HG03442 (cell line): ENCODE results near the gene C3orf20.

Experiments
- ATAC-seq: cut with Tn5 transposase; IDR thresholded peaks from one replicate; pipeline ENCODE4 v1.9.1; 2021; ENCODE audit warnings: mild to moderate bottlenecking, moderate library complexity; ENCODE audit not compliant: unreplicated experiment

Gene C3orf20

DNA sequence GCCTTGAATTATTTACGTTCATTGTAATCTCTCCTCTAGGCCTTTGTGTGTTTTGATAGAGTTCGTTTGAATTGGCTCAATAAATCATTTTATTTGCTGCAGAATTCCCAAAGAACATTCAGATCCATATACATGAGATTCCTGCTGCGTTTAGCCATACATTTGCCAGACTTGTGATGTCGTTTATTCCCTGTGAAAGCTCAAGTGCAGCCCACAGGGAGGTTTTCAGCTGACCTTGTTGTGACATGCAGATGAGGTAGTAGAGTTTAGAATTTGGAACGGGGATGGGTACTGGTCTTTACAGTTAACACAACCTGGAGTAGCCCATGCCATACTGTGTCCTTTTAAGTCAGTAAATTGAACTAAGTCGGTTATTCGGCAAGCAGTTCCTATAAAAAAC lies at the start of gene C3orf20:
TSS of gene C3orf20 (plus strand) at position 301 of the 400 bp plus-strand sequence. CDS start 7,573 bp downstream, outside the sequence.
- ATAC-seq = no peak

- ATAC-seq = no peak
These were observed 49.5 kb upstream of the C3orf20 start for GRCh38 chr3:14625443-14625842.

DNA sequence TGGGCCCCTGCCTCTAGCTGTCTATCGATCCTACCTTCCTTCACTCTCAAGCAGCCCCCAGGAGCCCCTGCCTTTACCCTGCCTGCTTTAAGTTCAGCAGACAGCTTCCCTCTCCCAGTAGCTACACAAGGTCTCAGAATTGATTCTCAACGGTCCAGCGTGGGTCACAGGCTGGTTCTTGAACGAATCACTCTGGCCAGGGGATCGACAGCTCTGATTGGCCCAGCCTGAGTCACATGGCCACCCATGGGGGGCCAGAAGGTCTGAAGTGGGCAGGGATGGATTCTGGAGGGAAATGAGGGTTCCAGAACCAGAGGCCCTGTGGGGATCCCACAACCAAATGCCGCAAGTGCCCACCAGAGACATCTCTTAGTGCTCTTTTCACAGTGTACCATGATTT lies 47.1 kb upstream of the C3orf20 start:
- ATAC-seq = no peak

DNA sequence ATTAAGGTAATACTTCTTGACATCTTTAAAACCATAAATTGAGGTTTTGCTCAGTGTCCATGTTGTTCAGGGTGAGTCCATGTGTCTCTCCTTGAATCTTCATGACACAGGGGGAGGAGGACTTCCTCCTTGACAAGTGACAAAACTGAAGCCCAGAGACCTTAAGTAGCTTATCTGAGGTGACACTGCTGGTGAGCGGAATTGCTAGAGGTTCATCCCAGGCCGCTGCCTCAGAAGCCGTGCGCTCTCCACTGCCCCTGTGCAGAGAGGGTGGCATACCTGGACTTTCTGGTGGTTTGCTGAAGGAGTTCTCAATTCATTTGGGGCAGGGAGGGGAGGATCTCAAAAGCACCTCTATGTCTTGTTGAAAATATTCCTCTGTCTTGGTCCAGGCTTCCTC lies 46.5 kb upstream of the C3orf20 start:
- ATAC-seq = no peak

DNA sequence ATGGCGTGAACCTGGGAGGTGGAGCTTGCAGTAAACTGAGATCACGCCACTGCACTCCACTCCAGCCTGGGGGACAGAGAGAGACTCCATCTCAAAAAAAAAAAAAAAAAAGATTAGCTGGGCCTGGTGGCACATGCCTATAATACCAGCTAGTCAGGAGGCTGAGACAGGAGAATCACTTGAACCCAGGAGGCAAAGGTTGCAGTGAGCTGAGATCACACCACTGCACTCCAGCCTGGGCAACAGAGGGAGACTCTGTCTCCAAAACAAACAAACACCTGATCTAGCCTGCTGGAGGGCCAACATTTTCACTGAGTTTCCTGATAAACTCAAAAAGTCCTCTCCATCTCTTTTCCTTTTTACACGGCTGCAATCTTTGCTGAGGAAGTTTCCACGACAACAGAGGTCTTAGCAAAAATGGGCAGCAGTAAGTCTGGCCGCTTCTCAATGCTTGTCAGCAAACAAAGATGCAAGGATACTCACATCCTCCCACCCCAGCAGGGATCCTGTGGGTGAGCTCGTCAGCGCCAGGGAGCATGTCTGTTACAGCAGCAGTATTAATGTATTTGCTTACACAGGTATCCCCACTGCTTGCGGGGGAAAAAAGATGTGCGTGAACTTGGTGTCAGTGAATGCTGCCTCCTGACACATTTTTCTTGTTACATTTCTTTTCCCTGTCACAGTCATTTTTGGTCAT lies 44.4 kb upstream of the C3orf20 start:
- no peak for ATAC-seq

GRCh38 chr3:14631101-14631497 lies 43.8 kb upstream of the C3orf20 start:
- no peak for ATAC-seq

- no peak for ATAC-seq
These were observed 43.1 kb upstream of the C3orf20 start for GRCh38 chr3:14631687-14632441.

- ATAC-seq = no peak
These were observed 42.5 kb upstream of the C3orf20 start for GRCh38 chr3:14632442-14632930.

DNA sequence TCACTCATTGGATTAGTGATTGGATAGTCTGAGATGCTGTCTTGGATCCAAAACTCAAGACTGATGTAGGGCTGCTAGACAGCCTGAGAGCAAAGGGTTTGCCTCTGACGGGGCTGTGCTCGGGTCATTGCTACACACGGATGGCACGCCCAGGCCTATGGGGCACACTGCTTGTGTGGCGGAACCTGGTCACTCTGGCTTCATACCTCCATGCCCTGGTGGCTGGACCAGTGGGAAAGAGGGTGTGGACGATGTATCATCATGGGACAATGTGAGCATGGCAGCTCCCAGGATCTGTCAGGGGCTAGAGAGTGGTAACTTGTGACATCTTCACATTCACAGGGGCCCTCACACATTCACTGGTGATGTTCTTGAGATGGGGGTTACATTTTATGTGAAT lies 41.5 kb upstream of the C3orf20 start:
- ATAC-seq = no peak

DNA sequence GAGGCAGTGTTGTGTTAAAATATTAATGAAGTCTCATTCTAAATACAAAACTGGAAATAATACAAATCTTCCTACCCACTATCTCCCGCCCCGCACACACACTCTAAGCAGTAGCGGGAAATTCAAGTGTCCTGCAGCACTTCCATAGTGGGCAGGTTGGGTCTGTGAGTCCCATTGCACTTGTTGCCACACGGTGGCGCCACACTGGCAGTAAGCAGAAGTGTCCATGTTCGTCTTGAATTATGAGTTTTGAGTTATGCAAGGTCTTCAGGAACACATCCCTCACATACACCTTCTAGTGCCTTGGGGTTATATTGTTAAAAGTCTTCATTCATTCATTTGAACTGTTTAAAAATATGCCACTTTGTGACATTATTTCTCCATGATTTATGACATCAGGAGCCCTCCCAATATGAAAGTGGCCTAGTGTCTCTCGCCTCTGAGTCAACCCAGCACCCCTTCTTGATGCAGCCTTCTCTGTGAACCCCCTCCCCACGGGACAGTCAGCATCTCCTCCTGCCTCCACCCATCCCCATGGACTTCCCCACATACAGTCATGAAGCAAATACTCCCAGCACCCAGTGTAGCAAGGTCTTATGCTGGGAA lies 41.0 kb upstream of the C3orf20 start:
- no peak for ATAC-seq

GRCh38 chr3:14634763-14635400 lies 40.1 kb upstream of the C3orf20 start:
- no peak for ATAC-seq

- ATAC-seq = no peak
These were observed 38.3 kb upstream of the C3orf20 start for GRCh38 chr3:14636496-14637087.

GRCh38 chr3:14640157-14640562 lies 34.8 kb upstream of the C3orf20 start:
- ATAC-seq = no peak

GRCh38 chr3:14640734-14641133 lies 34.2 kb upstream of the C3orf20 start:
- no peak for ATAC-seq

DNA sequence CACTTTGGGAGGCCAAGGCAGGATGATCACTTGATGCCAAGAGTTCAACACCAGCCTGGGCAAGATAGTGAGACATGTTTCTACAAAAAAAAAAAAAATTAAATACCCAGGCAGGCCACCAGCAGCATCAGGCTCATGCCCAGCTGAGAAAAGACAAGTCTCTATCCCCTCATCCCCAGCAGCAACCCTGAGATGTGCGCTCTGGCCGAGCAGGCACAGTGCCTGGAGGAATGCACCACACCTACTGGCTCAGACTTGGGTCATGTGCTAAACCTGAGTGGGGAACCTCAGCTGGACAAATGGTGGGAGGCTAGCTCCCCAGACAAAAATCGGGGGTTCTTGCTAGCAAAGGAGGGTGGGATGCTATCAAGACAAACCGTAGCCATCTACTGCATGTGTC lies 33.6 kb upstream of the C3orf20 start:
- ATAC-seq = no peak

GRCh38 chr3:14645453-14645852 lies 29.5 kb upstream of the C3orf20 start:
- no peak for ATAC-seq

DNA sequence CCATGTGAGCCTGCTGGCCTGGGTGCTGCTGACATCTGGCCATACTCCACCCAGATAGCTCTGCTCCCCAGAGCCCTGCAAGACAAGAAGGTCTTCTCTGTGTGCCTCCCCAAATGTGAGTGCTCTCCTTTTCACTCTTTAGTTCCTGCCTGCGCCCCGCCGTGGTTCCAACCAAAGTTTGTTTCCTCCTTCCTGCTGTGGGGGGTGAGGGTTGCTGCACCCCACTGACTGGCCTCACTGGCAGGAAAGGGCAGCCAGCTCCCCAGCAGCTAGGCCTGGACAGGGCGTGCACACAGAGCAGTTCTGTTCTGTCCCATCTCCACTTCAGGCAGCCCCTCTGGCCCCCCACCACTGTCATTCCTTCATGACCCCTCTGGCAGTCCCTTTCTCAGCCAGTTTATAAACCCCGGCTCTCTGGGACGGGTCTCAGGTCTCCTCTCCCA lies 28.8 kb upstream of the C3orf20 start:
- no peak for ATAC-seq

DNA sequence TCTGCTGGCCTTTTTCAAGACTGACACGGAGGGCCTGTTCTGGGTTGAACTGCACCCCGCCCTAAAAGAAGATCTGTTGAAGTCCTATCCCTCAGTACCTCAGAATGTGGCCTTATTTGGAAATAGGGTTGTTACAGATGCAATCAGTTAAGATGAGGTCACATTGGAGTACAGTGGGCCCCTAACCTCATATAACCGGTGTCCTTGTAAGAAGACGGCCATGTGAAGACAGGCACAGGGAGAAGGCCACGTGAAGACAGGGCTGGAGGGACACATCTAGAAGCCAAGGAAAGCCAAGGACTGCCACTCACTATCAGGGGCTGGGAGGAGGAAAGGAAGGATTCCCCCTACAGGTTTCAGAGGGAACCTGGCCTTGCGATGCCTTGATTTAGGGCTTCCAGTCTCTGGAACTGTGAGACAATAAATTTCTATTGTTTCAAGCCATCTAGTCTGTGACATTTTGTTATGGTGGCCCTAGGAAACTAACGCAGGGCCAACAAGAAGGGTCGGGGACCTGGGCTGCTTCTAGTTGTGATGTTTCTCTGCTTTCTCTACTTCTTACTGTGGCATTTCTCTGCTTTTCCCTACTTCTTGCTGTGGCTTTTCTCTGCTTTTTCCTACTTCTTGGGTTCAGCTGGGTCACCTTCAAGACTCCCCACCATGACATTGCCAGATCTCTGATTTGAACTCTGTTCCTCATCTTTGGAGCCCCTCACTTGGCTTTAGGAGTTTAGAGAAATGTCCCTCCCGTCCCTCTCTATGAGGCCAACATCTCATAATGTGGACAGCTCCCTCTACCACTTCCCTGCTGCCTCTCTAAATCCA lies 28.1 kb upstream of the C3orf20 start:
- no peak for ATAC-seq

- no peak for ATAC-seq
These were observed 26.7 kb upstream of the C3orf20 start for GRCh38 chr3:14647976-14648955.
